Measurements from ENCODE around the gene MARK4. TPM values are rescaled to one million over a fixed set of nuclear protein-coding genes. Genes with fewer than 3 reads are reported as not detected.
"Not testable (repeated sequence)": the region's sequence is repeated elsewhere in the genome, so short reads cannot be mapped to it uniquely, and the experiment has no call there.

Gene MARK4
- total RNA-seq, 4 donors from 2014 or later, result 10.6 to 14.8 (median 12.0) TPM

GRCh38 chr19:45311621-45312020, 60.5 kb downstream of the MARK4 start:
- no peak for DNase-seq (ENCODE audit: low spot score)
- no peak for ATAC-seq (ENCODE audit: low FRiP score)

DNA sequence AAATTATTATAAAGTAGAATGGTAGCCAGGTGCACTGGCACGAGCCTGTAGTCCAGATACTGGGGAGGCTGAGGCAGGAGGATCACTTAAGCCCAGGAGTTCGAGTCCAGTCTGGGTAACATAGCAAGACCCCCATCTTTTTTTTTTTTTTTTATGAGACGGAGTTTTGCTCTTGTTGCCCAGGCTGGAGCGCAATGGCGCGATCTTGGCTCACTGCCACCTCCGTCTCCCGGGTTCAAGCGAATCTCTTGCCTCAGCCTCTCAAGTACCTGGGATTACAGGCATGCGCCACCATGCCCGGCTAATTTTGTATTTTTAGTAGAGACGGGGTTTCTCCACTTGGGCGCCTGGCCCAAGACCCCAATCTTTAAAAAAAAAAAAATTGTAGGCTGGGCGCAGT, 61.2 kb downstream of the MARK4 start:
- not testable (repeated sequence) for DNase-seq (ENCODE audit: low spot score); ATAC-seq (ENCODE audit: low FRiP score)

More at GRCh38 chr19:45311621-45312020, 60.5 kb downstream of the MARK4 start:
- TF ChIP-seq CTCF (IDR thresholded peaks at IDR 0.05), result no peak

- no peak for ATAC-seq (ENCODE audit: low FRiP score)
- no peak for TF ChIP-seq CTCF (IDR thresholded peaks at IDR 0.05)
- DNase-seq (ENCODE audit: low spot score), result no peak
Observed at GRCh38 chr19:45314708-45315245, 63.7 kb downstream of the MARK4 start.

GRCh38 chr19:45315304-45315703, 64.2 kb downstream of the MARK4 start:
- TF ChIP-seq CTCF (IDR thresholded peaks at IDR 0.05), result no peak
- ATAC-seq (ENCODE audit: low FRiP score) (peak; percentile 39), DNase-seq (ENCODE audit: low spot score) (no peak)

DNA sequence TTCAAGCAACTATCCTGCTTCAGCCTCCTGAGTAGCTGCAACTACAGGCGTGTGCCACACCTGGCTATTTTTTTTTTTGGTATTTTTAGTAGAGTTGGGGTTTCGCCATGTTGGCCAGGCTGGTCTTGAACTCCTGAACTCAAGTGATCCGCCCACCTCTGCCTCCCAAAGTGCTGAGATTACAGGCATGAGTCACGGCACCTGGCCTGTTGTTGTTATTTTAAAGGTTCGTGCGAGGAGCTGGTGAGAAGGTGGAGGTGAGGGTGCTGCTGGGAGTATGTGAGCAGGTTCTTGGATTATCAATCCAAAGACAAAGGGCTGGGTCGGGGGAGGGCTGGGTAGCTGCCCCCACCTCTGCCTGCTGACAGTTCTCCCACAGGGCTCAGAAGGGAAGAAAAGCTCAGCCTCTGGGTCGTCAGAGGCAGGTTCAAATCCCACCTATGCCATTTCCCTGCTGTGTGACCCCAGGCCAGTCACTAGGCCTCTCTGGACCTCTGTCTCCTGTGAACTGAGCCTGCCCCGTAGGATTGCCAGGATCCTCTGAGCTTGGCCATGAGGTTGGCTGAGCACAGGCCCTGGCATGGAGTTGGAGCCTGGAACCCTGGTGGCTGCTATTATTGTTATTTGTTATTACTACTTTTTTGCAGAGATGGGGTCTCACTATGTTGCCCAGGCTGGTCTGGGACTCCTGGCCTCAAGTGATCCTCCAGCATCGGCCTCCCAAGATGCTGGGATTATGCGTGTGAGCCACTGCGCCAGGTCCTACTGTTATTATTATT, 70.1 kb downstream of the MARK4 start:
- no peak for TF ChIP-seq CTCF (IDR thresholded peaks at IDR 0.05)
- DNase-seq (ENCODE audit: low spot score), result no peak
- ATAC-seq (ENCODE audit: low FRiP score), result no peak

GRCh38 chr19:45321848-45322247, 70.8 kb downstream of the MARK4 start:
- no peak for TF ChIP-seq CTCF (IDR thresholded peaks at IDR 0.05)
- ATAC-seq (ENCODE audit: low FRiP score), result no peak
- no peak for DNase-seq (ENCODE audit: low spot score)

DNA sequence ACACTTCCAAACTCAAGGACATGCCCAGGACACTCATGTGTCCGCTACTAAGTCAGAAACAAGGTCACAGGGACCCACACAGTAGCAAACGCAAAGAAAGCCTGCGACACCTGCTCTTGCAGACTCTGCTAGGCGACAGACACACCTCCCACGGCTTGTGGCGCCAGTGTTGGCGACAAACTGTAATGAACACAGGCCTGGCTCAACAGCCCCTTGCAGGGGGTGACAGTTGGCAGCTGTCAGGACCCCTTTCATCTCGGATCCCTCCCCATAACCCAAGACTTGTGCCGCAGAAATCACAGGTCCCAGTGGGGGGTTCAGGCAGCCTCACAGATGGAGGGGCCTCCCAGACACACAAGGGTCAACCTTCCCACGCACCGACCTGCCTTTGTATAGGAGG, 71.2 kb downstream of the MARK4 start:
- TF ChIP-seq CTCF (IDR thresholded peaks at IDR 0.05), result no peak
- DNase-seq (ENCODE audit: low spot score) (no peak), ATAC-seq (ENCODE audit: low FRiP score) (no peak)
